ENCODE measurements around the gene NAV2. TPM values are rescaled to one million over a fixed set of nuclear protein-coding genes. Genes with fewer than 3 reads are reported as not detected.

Gene NAV2
- total RNA-seq, 1 donor from 2014 or later: 44.8 TPM

DNA sequence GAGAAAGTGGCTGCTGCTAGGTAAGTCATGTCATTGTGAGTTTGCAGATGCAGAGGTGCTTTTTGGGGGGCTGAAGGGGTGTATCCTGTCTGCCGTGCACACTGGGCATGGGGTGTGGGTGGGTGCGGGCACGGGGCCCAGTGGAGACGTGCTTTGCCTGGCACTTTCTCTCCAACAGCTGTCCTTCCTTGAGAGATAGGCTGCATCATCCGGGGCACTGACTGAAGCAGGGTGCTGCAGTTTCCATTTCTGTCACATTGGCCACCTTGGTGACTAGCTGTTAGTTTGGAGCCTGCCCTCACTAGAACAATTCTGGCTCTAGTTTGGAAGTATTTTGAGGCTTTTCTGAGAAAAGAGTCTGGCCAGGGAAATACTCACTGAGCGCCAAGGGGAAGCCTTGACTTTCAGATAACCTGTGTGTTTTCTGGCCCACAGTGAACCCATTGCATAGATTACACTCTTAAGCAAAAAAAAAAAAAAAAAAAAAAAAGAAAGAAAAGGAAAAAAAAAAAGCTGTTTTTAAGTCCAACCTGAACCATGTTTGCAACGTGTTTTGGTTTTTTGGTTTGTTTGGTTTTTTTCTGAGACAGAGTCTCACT lies 219.2 kb downstream of the NAV2 start:
- H3K9me3 ChIP-seq: no peaks in the 10 kb centered on the region
- TF ChIP-seq, protein P1, sequence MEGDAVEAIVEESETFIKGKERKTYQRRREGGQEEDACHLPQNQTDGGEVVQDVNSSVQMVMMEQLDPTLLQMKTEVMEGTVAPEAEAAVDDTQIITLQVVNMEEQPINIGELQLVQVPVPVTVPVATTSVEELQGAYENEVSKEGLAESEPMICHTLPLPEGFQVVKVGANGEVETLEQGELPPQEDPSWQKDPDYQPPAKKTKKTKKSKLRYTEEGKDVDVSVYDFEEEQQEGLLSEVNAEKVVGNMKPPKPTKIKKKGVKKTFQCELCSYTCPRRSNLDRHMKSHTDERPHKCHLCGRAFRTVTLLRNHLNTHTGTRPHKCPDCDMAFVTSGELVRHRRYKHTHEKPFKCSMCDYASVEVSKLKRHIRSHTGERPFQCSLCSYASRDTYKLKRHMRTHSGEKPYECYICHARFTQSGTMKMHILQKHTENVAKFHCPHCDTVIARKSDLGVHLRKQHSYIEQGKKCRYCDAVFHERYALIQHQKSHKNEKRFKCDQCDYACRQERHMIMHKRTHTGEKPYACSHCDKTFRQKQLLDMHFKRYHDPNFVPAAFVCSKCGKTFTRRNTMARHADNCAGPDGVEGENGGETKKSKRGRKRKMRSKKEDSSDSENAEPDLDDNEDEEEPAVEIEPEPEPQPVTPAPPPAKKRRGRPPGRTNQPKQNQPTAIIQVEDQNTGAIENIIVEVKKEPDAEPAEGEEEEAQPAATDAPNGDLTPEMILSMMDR (IDR thresholded peaks at IDR 0.05): no peak
- ATAC-seq (no peak), DNase-seq (no peak)
- no peaks in the 10 kb centered on the region for H3K27me3 ChIP-seq
- H3K4me3 ChIP-seq: no peak overlapping the region
- intact Hi-C loops (cut with DNase I): no loop called here
- H3K36me3 ChIP-seq: peaks cover 13% of the 10 kb centered on the region
- no peaks in the 10 kb centered on the region for H3K4me1 ChIP-seq
- no peak overlapping the region for H3K27ac ChIP-seq

DNA sequence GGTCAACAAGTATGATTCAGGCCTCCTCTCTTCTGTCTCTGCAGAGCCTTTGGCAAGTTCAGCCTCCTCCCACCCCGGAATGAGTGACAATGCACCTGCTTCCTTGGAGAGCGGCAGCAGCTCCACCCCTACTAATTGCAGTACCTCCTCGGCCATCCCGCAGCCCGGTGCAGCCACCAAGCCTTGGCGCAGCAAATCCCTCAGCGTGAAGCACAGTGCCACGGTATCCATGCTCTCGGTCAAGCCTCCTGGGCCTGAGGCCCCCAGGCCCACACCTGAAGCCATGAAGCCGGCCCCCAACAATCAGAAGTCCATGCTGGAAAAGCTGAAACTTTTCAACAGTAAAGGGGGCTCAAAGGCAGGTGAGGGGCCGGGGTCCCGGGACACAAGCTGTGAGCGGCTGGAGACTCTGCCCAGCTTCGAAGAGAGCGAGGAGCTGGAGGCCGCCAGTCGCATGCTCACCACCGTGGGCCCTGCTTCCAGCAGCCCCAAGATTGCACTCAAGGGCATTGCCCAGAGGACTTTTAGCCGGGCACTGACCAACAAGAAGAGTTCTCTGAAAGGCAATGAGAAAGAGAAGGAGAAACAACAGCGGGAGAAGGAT lies 220.6 kb downstream of the NAV2 start:
- DNase-seq (no peak), ATAC-seq (no peak)
- no peaks in the 10 kb centered on the region for H3K9me3 ChIP-seq
- no peak overlapping the region for H3K4me3 ChIP-seq
- peaks cover 13% of the 10 kb centered on the region for H3K36me3 ChIP-seq
- TF ChIP-seq, protein P1 (IDR thresholded peaks at IDR 0.05): no peak
- intact Hi-C loops (cut with DNase I): no loop called here
- H3K27ac ChIP-seq: no peak overlapping the region
- no peaks in the 10 kb centered on the region for H3K4me1 ChIP-seq
- H3K27me3 ChIP-seq: no peaks in the 10 kb centered on the region

DNA sequence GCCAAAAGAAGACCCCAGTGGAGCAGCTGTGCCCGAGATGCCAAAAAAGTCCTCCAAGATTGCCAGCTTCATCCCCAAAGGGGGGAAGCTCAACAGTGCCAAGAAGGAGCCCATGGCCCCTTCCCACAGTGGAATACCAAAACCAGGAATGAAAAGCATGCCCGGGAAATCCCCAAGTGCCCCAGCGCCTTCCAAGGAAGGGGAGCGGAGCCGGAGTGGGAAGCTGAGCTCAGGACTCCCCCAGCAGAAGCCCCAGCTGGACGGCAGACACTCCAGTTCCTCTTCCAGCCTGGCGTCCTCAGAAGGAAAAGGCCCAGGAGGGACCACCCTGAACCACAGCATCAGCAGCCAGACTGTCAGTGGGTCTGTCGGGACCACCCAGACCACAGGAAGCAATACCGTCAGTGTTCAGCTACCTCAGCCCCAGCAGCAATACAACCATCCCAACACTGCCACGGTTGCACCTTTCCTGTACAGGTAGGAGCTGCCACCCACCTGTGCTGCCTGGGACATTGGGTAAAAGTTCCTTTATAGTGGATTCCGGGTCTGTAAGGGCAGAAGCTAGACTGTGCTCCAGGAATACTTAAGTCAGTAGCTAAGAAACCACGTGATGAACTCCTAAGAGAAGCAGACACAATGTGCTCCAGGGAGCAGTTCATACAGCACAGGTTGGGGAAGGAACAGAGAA lies 221.3 kb downstream of the NAV2 start:
- TF ChIP-seq, protein P1 (IDR thresholded peaks at IDR 0.05): no peak
- no peak for ATAC-seq
- Histone ChIP-seq H3K4me3 (no peak overlapping the region), H3K36me3 (peaks cover 13% of the 10 kb centered on the region), H3K27ac (no peak overlapping the region), H3K9me3 (no peaks in the 10 kb centered on the region), H3K4me1 (no peaks in the 10 kb centered on the region), H3K27me3 (no peaks in the 10 kb centered on the region)
- intact Hi-C loops (cut with DNase I): no loop called here
- no peak for DNase-seq

DNA sequence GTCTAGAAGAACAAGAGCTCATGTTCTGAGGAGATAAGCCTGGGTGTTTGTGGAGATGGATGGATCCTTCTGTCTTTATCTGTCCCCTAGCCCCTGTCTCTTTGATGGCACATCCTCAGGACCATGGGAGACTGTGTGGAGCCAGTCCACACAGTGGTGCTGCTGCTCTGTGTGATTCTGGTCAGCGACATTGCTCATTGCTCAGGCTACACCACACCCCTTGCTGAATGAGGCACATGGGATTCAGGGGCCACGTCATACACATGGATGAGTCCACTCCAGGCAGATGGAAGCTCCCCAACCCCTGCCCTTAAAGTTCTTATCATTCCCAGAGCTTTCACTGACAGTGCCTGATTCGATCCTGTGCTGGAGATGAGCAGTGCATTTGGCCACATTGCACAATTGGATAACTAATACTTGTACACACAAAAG lies 222.2 kb downstream of the NAV2 start:
- DNase-seq (no peak), ATAC-seq (peak; percentile 11)
- Histone ChIP-seq H3K27me3 (no peaks in the 10 kb centered on the region), H3K9me3 (no peaks in the 10 kb centered on the region), H3K27ac (no peak overlapping the region), H3K36me3 (peaks cover 13% of the 10 kb centered on the region), H3K4me3 (no peak overlapping the region), H3K4me1 (no peaks in the 10 kb centered on the region)
- intact Hi-C loops (cut with DNase I): no loop called here
- TF ChIP-seq, protein P1 (IDR thresholded peaks at IDR 0.05): no peak

DNA sequence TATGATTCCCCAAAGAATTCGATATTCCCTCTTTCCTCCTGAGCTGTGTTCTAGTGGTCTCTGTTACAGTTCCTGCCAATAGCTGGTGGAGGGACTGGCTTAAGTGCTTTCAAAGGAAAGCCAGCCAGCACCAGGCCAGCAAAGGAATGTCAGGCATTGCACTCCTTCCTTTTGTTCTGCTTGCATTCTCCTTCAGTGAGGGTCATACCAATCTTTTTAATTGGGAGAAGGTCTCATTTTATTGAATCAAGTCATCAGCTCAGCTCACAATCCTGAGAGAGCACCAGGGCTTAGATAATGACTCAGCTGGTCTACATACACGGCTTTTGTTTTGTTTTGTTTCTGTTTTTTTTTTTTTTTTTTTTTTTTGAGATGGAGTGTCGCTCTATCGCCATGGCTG lies 222.9 kb downstream of the NAV2 start:
- Histone ChIP-seq H3K36me3 (peaks cover 16% of the 10 kb centered on the region), H3K9me3 (no peaks in the 10 kb centered on the region), H3K27ac (no peak overlapping the region), H3K4me1 (no peaks in the 10 kb centered on the region), H3K27me3 (no peaks in the 10 kb centered on the region), H3K4me3 (no peak overlapping the region)
- DNase-seq: no peak
- peak; percentile 18 for ATAC-seq
- TF ChIP-seq, protein P1 (IDR thresholded peaks at IDR 0.05): no peak
- intact Hi-C loops (cut with DNase I): no loop called here

All from upper lobe of right lung (tissue), 1 donor.